RKO (cell line): ENCODE data around the gene AZGP1.
"Not testable (repeated sequence)": the region's sequence is repeated elsewhere in the genome, so short reads cannot be mapped to it uniquely, and the experiment has no call there.

ENCODE experiments used
- DNase-seq: peaks from one replicate; pipeline ENCODE4 v3.0.0-alpha.2; 2016; ENCODE audit warnings: low spot score

AZGP1 gene

DNA sequence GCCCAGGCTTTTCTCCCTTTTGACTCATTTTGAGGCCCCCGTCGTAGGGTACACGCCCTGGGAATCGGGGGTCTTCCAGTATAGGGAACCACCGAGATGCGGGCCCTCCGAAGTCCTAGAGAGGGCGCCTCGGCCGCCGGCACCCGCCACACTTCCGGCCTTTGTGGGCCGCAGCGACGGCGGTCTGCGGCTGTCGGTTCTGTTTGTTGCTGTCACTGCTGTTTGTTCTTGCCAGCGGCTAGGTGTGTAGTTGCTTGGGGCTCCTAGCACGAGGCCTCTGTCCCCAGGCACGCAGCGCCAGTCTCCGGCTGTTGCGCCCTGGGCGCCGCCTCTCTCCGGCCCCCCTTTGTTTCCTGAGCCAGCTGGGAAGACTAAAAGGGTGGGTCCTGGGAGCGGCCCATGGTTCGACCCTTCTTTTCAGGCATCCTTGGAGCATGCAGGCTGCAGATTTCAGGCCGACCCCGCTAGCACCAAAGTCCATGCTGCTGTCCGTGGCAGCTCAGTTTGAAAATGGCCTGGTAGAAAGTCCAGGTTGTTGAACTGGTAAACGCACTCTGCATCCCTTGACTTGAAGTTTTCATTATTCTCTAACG, 21.8 kb upstream of the AZGP1 start:
- DNase-seq = no peak

DNA sequence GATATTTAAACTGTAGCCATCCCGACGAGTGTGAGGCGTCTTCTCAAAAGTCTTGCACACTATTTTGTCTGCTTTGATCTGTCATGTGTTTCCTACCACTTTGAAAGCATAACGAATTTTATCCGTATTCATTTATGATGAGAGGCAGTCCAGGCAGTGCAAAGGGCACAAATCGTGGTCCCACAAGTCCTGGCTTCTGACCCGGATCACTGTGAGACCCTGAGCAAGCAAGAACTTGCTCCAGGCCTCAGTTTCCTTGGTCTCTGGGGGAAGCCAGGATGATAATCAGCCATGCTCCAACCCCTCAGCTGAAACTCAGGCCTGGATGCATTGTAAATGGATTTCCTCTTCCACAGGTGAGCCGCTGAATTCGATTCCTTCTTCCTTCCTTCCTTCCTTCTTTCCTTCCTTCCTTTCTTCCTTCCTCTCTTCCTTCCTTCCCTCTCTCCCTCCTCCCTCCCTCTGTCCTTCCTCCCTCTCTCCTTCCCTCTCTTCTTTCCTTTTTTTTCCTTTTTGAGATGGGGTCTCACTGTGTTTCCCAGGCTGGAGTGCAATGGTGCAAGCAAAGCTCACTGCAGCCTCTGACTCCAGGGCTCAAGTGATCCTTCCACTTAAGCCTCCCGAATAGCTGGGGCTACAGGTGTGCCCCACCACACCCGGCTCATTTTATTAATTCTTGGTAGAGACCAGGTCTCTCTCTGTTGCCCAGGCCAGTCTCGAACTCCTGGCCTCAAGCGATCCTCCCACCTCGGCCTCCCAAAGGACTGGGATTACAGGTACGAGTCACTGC, 21.1 kb upstream of the AZGP1 start:
- DNase-seq = no peak

DNA sequence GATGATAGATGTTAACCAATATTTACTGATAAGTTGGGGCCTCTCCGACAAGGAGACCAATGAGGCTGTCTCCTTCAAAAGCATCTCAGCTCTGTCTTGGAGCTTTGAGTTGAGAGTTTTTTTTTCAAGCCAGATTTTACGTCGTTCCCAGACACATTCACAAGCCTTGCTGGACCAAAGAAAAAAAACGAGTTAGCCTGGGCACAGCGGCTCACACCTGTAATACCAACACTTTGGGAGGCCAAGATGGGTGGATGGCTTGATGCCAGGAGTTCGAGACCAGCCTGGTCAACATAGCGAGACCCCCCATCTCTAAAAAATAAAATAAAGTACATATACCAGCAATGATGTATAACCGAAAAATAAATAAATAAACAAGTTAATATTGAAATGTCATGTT, 19.0 kb upstream of the AZGP1 start:
- DNase-seq = no peak

GRCh38 chr7:99992330-99993038, 16.7 kb upstream of the AZGP1 start:
- no peak for DNase-seq

DNA sequence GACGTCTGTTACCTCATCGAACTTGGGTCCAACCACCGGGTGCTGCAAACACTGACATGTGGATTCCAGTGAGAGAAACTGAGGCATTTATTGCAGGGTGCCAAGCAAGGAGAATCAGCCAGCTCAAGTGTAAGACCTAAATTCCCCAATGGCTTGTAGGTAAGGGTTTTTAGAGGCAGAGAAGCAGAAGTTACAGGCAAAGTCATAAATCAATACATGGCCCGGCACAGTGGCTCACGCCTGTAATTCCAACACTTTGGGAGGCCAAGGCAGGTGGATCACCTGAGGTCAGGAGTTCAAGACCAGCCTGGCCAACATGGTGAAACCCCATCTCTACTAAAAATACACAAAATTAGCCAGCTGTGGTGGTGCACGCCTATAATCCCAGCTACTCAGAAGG, 15.7 kb upstream of the AZGP1 start:
- not testable (repeated sequence) for DNase-seq

GRCh38 chr7:99990460-99990852, 14.6 kb upstream of the AZGP1 start:
- no peak for DNase-seq

GRCh38 chr7:99987846-99988245, 12.0 kb upstream of the AZGP1 start:
- no peak for DNase-seq

DNA sequence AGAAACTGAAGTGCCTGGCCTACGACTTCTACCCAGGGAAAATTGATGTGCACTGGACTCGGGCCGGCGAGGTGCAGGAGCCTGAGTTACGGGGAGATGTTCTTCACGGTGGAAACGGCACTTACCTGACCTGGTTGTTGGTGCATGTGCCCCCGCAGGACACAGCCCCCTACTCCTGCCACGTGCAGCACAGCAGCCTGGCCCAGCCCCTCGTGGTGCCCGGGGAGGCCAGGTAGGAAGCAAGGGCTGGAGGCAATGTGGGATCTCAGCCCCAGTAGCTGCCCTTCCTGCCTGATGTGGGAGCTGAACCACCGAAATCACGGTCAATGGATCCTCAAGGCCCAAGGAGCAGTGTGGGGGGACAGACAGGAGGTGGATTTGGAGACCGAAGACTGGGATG, 11.5 kb upstream of the AZGP1 start:
- not testable (repeated sequence) for DNase-seq

GRCh38 chr7:99984593-99984992, 8.8 kb upstream of the AZGP1 start:
- no peak for DNase-seq

DNA sequence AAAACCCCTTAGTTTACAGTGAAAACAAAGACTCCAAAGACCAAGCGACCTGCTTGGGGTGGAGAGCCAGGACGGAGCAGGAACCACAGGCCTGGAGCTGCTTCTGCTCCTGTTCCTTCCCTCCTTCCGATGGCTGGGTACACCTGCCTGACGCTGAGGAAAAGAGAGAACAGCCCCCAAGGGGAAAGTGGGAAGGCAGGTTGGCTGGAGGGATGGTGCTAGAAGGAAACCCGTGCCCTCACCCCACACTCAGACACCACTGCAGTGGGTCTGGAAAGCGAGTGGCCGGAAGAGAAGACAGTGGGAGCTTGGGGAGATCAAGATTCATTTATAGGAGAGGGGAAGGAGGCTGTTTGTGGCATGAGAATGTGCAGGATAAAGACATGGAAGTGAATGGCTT, 5.2 kb upstream of the AZGP1 start:
- DNase-seq = not testable (repeated sequence)

DNA sequence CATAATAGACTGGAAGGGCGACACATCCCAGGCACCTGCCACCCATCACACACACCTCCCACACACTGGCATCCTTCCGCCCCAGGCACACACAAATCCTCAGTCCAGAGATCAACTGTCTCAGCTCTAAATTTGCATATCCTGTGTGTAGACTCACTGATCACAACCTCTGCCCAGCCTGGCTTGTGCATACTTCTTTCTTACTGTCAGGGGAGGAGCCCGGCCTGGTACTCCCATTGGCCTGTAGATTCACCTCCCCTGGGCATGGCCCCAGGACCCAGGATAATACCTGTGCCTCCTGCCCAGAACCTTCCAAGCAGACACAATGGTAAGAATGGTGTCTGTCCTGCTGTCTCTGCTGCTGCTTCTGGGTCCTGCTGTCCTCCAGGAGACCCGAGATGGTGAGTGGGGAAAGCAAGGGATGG, 4.6 kb upstream of the AZGP1 start:
- not testable (repeated sequence) for DNase-seq

- not testable (repeated sequence) for DNase-seq
Observed at GRCh38 chr7:99979814-99980225, 4.0 kb upstream of the AZGP1 start.

DNA sequence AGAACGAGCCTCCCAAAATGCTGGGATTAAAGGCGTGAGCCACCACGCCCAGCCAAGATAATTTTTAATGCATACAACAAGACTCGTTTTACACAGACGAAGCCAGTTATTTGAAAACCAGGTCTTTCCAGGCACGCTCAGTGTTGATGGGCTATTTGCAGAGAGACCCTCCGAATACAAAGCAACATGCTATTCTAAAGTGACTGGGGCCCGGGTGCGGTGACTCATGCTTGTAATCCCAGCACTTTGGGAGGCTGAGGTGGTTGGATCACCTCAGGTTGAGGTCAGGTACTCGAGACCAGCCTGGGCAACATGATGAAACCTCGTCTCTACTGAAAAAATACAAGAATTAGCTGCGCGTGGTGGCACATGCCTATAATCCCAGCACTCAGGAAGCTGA, 795 bp upstream of the AZGP1 start:
- DNase-seq = no peak

DNA sequence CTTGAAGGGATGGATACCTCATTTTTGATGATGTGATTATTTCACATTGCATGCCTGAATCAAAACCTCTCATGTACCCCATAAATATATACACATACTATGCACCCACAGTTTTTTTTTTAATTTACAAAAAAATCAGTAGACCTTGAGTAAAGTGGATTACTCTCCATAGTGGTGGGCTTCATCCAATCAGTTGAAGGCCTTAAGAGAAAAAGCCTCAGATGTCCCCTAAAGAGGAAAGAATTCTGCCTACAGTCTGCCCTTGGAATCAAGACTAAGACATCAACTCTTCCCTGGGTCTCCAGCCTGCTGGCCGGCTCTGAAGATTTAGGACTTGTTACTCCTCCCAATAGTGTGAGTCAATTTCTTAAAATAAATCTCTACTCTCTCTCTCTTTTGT, 1.1 kb downstream of the AZGP1 start:
- no peak for DNase-seq

GRCh38 chr7:99973817-99974216, 2.0 kb downstream of the AZGP1 start:
- DNase-seq = not testable (repeated sequence)

GRCh38 chr7:99971242-99971641, 4.6 kb downstream of the AZGP1 start:
- DNase-seq = no peak

DNA sequence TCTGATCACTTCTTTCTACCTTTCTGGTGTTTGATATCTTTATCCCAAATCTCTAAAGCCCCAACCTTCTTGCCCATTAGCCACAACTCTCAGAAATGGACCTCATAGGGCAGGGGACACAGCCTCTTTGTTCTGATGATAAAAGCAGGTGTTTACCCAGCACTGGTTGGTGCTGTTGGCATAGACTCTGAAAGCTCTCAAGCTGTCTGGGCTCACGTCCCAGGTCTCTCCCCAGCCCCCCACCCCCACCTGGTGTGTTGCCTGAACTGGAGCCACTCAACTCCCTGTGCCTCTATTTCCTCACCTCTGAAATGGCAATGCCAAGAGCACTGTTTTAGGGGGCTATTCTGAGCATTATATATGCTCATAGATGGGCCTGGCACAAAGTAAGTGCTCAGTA, 6.0 kb downstream of the AZGP1 start:
- not testable (repeated sequence) for DNase-seq

DNA sequence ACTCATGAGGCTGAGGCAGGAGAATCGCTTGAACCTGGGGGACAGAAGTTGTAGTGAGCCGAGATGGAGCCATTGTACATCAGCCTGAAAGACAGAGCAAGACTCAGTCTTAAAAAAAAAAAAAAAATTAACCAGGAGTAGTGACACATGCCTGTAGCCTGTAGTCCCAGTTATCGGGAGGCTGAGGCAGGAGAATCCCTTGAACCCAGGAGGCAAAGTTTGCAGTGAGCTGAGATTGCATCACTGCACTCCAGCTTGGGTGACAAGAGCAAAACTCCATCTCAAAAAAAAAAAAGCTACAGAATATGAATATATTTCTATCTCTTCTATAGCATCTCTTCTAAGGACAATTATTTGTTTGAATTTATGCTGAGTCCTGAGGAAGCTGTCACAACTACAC, 6.5 kb downstream of the AZGP1 start:
- no peak for DNase-seq

DNA sequence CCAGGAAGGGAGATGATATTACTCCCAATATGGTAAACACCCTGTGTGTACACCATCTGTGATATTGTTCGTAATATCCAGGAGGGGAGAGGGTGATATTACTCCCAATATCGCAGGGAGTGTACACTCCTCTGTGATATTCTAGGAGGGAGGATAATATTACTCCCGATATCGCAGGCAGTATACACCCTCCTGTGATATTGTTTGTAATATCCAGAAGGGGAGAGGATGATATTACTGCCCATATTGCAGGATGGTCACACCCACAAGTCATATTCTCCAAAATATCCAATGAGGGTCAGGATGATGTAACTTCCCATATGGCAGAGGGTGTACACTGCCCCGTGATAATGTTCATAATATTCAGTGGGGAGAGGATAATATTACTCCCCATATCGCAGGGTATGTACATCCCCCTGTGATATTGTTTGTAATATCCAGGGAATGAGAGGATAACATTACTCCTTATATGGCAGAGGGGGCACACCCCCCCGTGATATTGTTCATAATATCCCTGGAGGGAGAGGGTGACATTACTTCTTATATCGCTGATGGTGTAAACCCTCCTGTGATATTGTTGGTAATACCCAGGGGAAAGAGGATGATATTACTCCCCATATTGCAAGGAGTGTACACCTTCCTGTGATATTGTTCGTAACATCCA, 17.1 kb downstream of the AZGP1 start:
- DNase-seq = no peak

- no peak for DNase-seq
Observed at GRCh38 chr7:99955247-99955646, 20.6 kb downstream of the AZGP1 start.

DNA sequence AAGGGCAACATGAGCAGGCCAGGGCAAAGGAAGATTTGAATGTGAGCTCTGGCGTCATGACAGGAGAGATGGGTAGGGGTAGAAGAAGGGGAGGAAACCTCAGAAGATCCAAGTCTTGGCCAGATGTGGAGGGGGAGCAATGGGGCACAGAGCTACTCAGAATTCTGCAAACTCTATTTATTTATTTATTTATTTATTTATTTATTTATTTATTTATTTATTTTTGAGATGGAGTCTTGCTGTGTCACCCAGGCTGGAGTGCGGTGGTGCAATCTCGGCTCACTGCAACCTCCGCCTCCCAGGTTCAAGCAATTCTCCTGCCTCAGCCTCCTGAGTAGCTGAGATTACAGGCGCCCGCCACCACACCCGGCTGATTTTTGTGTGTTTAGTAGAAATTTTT, 21.2 kb downstream of the AZGP1 start:
- DNase-seq = not testable (repeated sequence)

- no peak for DNase-seq
Observed at GRCh38 chr7:99953649-99954048, 22.2 kb downstream of the AZGP1 start.

DNA sequence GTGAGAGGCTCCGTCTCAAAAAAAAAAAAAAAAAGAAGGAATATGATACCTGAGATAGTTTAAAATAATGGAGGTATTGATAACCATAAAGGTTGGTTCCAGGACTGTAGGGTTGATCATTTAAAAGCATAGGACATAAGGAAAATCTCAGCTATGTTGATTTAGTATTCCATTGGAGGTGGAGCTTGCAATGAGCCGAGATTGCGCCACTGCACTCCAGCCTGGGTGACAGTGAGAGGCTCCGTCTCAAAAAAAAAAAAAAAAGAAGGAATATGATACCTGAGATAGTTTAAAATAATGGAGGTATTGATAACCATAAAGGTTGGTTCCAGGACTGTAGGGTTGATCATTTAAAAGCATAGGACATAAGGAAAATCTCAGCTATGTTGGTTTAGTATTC, 23.2 kb downstream of the AZGP1 start:
- not testable (repeated sequence) for DNase-seq
